BJ (cell line): ENCODE results near the gene NPC1L1. TPM values are rescaled to one million over a fixed set of nuclear protein-coding genes. Genes with fewer than 3 reads are reported as not detected.
"Not testable (repeated sequence)": the region's sequence is repeated elsewhere in the genome, so short reads cannot be mapped to it uniquely, and the experiment has no call there.

ENCODE experiments used
- CTCF ChIA-PET: fragments of 350-600 bp; formaldehyde crosslinking; extraction: SDS; loops from one replicate; lab custom pipeline; 2021; ENCODE audit warnings: antibody characterized with exemption, inconsistent platforms; lab: Yijun Ruan, JAX
- POLR2A ChIA-PET: fragments of 300-600 bp; sonication (Branson Sonifier 250); formaldehyde crosslinking; extraction: SDS; loops from one replicate; lab custom pipeline; 2021; ENCODE audit warnings: antibody characterized with exemption; lab: Charles Lee
- DNase-seq: peaks from one replicate; pipeline ENCODE4 v3.0.0-alpha.2; 2011; ENCODE audit warnings: low read depth
- H3K27me3 ChIP-seq: 2 replicates; pipeline ENCODE4 v1.6.0; 2011; ENCODE audit warnings: low read length; ENCODE audit not compliant: control insufficient read depth, insufficient read depth
- H3K36me3 ChIP-seq: 2 replicates; pipeline ENCODE4 v1.5.1; 2011; ENCODE audit warnings: low read length; ENCODE audit not compliant: control insufficient read depth, insufficient read depth
- H3K4me3 ChIP-seq: 2 replicates; pipeline ENCODE4 v1.5.1; 2011; ENCODE audit warnings: low read depth, mild to moderate bottlenecking, control low read depth, low read length
- CTCF ChIP-seq: IDR thresholded peaks from 2 replicates; pipeline ENCODE4 v1.5.1; 2011; ENCODE audit warnings: low read depth, mild to moderate bottlenecking, control low read depth, inconsistent platforms, low read length, moderate library complexity; ENCODE audit not compliant: insufficient read depth
- polyA plus RNA-seq: library from polyadenylated mRNA; depleted of rRNA; stranded (reverse); fragments of >200 nt; gene quantifications from 2 replicates; pipeline ENCODE4 v1.2.3, GENCODE V29; 2011

NPC1L1 gene
- polyA plus RNA-seq, 1 experiment = not detected

GRCh38 chr7:44515590-44516268, 25.4 kb downstream of the NPC1L1 start:
- peaks cover 7% of the 10 kb centered on the region; the same call in 1 of the 2 replicates for H3K27me3 ChIP-seq
- CTCF ChIA-PET = interaction anchor here (1.1 to 1.7 kb wide), 3 partner anchors 9 to 49 kb away, joined by 3 to 4 read pairs (median 3); no protein-coding TSS in a partner anchor
- POLR2A ChIA-PET = no interaction called here

GRCh38 chr7:44512736-44513135, 28.4 kb downstream of the NPC1L1 start:
- no peaks in the 10 kb centered on the region for H3K36me3 ChIP-seq
- POLR2A ChIA-PET = no interaction called here
- H3K27me3 ChIP-seq = peaks cover 6% of the 10 kb centered on the region; the same call in 1 of the 2 replicates
- no peak overlapping the region for H3K4me3 ChIP-seq
- CTCF ChIA-PET = interaction anchor here (1.2 to 1.5 kb wide), 2 partner anchors 22 kb away, joined by 4 to 6 read pairs; partner anchors contain the start of gene NUDCD3
- TF ChIP-seq CTCF = no peak
- DNase-seq = no peak

More at GRCh38 chr7:44515590-44516268, 25.4 kb downstream of the NPC1L1 start:
- TF ChIP-seq CTCF = no peak
- Histone ChIP-seq H3K36me3 (no peaks in the 10 kb centered on the region), H3K4me3 (no peak overlapping the region)
- no peak for DNase-seq

- H3K36me3 ChIP-seq = no peaks in the 10 kb centered on the region
- TF ChIP-seq CTCF = no peak
- ChIA-PET CTCF (interaction anchor here (1.5 kb wide), 1 partner anchor 22 kb away, joined by 6 read pairs; the partner anchor contains the start of gene NUDCD3), POLR2A (no interaction called here)
- H3K4me3 ChIP-seq = no peak overlapping the region
- DNase-seq = no peak
- peaks cover 6% of the 10 kb centered on the region; the same call in 1 of the 2 replicates for H3K27me3 ChIP-seq
These were observed 29.2 kb downstream of the NPC1L1 start for GRCh38 chr7:44511863-44512468.

GRCh38 chr7:44511236-44511635, 29.9 kb downstream of the NPC1L1 start:
- Histone ChIP-seq H3K27me3 (peaks cover 6% of the 10 kb centered on the region; the same call in 1 of the 2 replicates), H3K36me3 (no peaks in the 10 kb centered on the region), H3K4me3 (no peak overlapping the region)
- no peak for TF ChIP-seq CTCF
- CTCF ChIA-PET = interaction anchor here (1.5 kb wide), 1 partner anchor 21 kb away, joined by 6 read pairs; the partner anchor contains the start of gene NUDCD3
- POLR2A ChIA-PET = no interaction called here
- DNase-seq = no peak

- no peaks in the 10 kb centered on the region for H3K36me3 ChIP-seq
- H3K27me3 ChIP-seq = peaks cover 8% of the 10 kb centered on the region; the same call in 1 of the 2 replicates
- TF ChIP-seq CTCF = no peak
- POLR2A ChIA-PET = no interaction called here
- H3K4me3 ChIP-seq = no peak overlapping the region
- DNase-seq = no peak
- CTCF ChIA-PET = interaction anchor here (1.1 kb wide), 1 partner anchor 19 kb away, joined by 3 read pairs; the partner anchor contains the start of gene NUDCD3
These were observed 32.7 kb downstream of the NPC1L1 start for GRCh38 chr7:44508328-44509030.

- CTCF ChIA-PET, H3K27me3 ChIP-seq, H3K36me3 ChIP-seq, DNase-seq, H3K4me3 ChIP-seq, POLR2A ChIA-PET: not testable (repeated sequence)
These were observed 34.4 kb downstream of the NPC1L1 start for GRCh38 chr7:44506592-44507288.
